ENCODE measurements around the gene SND1. TPM values are rescaled to one million over a fixed set of nuclear protein-coding genes. Genes with fewer than 3 reads are reported as not detected.

Gene SND1
- total RNA-seq, 1 experiment from 2014 or later = 218 TPM

GRCh38 chr7:128026551-128026950 lies 374.6 kb downstream of the SND1 start:
- Histone ChIP-seq H3K23me2 (ENCODE audit: insufficient read length, low read depth, low read length, poor library complexity, severe bottlenecking) (peaks cover 12% of the 10 kb centered on the region), H4K5ac (ENCODE audit: insufficient read length, low read depth, low read length) (no peak overlapping the region), H3T11ph (ENCODE audit: low read length) (no peak overlapping the region), H3K23ac (ENCODE audit: insufficient read length, low read depth, low read length) (no peak overlapping the region), H3K9me3 (ENCODE audit: control insufficient read depth, low read depth, low read length) (no peaks in the 10 kb centered on the region), H3K27ac (ENCODE audit: insufficient read length, low read depth, low read length) (no peak overlapping the region), H3K4ac (ENCODE audit: low read depth, low read length) (no peak overlapping the region), H3K56ac (ENCODE audit: insufficient read length, low read depth, low read length) (no peak overlapping the region), H3K4me2 (ENCODE audit: insufficient read depth, insufficient read length, low read length) (no peak overlapping the region), H2AK5ac (ENCODE audit: insufficient read length, low read length) (no peak overlapping the region), H2AFZ (ENCODE audit: low read length) (no peak overlapping the region), H4K20me1 (ENCODE audit: control insufficient read depth, insufficient read depth, insufficient read length) (no peaks in the 10 kb centered on the region), H3K27me3 (ENCODE audit: insufficient read depth, low read length) (no peaks in the 10 kb centered on the region), H3K4me1 (ENCODE audit: insufficient read depth, low read length) (peaks cover 6% of the 10 kb centered on the region; the same call in 1 of the 2 replicates), H2BK12ac (ENCODE audit: insufficient read length, low read depth, low read length) (no peak overlapping the region), H2BK15ac (ENCODE audit: low read depth, low read length) (no peak overlapping the region), H2BK20ac (ENCODE audit: low read depth, low read length, poor library complexity, severe bottlenecking) (no peak overlapping the region), H2BK5ac (ENCODE audit: insufficient read length, low read length) (no peak overlapping the region), H3K79me2 (ENCODE audit: insufficient read depth, low read length) (no peaks in the 10 kb centered on the region; the same call in 1 of the 2 replicates), H4K91ac (ENCODE audit: insufficient read length, low read depth, low read length) (no peak overlapping the region), H3K18ac (ENCODE audit: insufficient read length, low read depth, low read length) (no peak overlapping the region), H2BK120ac (ENCODE audit: low read depth, low read length, poor library complexity, severe bottlenecking) (no peak overlapping the region), H4K8ac (replicated peaks; ENCODE audit: insufficient read length, low read depth, low read length) (no peak overlapping the region), H3K79me1 (ENCODE audit: insufficient read depth, low read depth, low read length, poor library complexity, severe bottlenecking) (no peaks in the 10 kb centered on the region), H3K9ac (ENCODE audit: extremely low read depth, insufficient read length, low read length) (no peak overlapping the region), H3K14ac (ENCODE audit: insufficient read depth, low read length) (no peak overlapping the region)
- peaks cover 11 to 18% (median 18%) of the 10 kb centered on the region in 3 experiments for H3K36me3 Mint-ChIP-seq (ENCODE audit: insufficient read depth in 1 of 3, low read depth in 3 of 3)
- no peaks in the 10 kb centered on the region; a peak in 2 of 5 replicates for H3K9me3 Mint-ChIP-seq
- no CpG with 5 or more reads among the region's 2 CpGs for WGBS (ENCODE audit: extremely low coverage, insufficient read length, low lambda C conversion rate)
- H3K4me3 Mint-ChIP-seq = no peak overlapping the region
- H3K27me3 Mint-ChIP-seq (ENCODE audit: low read depth) = peaks cover 23% of the 10 kb centered on the region
- DNase-seq = no peak
- H3K4me1 Mint-ChIP-seq = peaks cover 37 to 58% of the 10 kb centered on the region in 2 experiments
- TF ChIP-seq CTCF (conservative IDR thresholded peaks at IDR 0.05) = no peak
- no peak overlapping the region for H3K27ac Mint-ChIP-seq

All from H9 (cell line).